Endothelial cell of umbilical vein (primary cell): ENCODE data around the gene ARFRP1.

Source experiments
- CTCF ChIP-seq, 2 donors: IDR thresholded peaks; 1 replicate in 1 of 2; 2 replicates in 1 of 2; pipeline ENCODE4 v1.5.1; 2011; ENCODE audit warnings: low read length in 2 of 2, mild to moderate bottlenecking in 2 of 2, moderate library complexity in 2 of 2, control low read depth in 1 of 2, inconsistent platforms in 1 of 2, low read depth in 1 of 2; ENCODE audit not compliant: insufficient read depth in 1 of 2; ENCODE audit errors: extremely low read depth in 1 of 2
- EZH2 ChIP-seq: IDR thresholded peaks from 2 replicates; pipeline ENCODE4 v1.6.1; 2012; ENCODE audit warnings: borderline replicate concordance, low read depth, mild to moderate bottlenecking, moderate library complexity, low read length, inconsistent platforms; ENCODE audit not compliant: severe bottlenecking
- JUN ChIP-seq: IDR thresholded peaks from 2 replicates; pipeline ENCODE4 v1.6.1; 2011; ENCODE audit warnings: borderline replicate concordance, low read depth; ENCODE audit not compliant: insufficient read length, insufficient read depth
- MAX ChIP-seq: IDR thresholded peaks from 2 replicates; pipeline ENCODE4 v1.6.1; 2011; ENCODE audit not compliant: insufficient read depth, insufficient read length
- MYC ChIP-seq: IDR thresholded peaks from one replicate; pipeline ENCODE4 v1.6.1; 2011; ENCODE audit warnings: mild to moderate bottlenecking, low read depth, low read length
- POLR2A ChIP-seq: IDR thresholded peaks from 2 replicates; pipeline ENCODE4 v1.6.1; 2012; ENCODE audit warnings: low read depth, mild to moderate bottlenecking, control low read depth, low read length
- POLR2AphosphoS5 ChIP-seq: IDR thresholded peaks from 2 replicates; pipeline ENCODE4 v1.6.1; 2012; ENCODE audit warnings: low read depth, mild to moderate bottlenecking, control low read depth, low read length, moderate library complexity; ENCODE audit not compliant: insufficient read depth

DNA sequence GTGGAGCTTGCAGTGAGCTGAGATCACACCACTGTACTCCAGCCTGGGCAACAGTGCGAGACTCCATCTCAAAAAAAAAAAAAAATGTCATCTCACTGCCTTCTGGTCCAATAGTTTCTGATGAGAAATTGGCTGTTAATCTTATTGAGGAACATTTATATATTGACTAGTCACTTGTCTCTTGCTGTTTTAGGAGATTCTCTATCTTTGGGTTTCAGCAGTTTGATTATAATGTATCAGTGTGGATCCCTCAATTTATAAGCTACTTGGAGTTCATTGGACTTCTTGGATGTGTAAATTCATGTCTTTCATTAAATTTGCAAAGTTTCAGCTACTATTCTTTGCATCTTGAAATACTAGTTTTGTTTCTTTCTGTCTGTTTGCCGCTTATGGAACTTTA lies 11.2 kb upstream of the ARFRP1 start:
- TF ChIP-seq JUN (no peak), CTCF (IDR thresholded peaks at IDR 0.05; ENCODE audit: extremely low read depth in 1 of 2, insufficient read depth in 1 of 2, low read depth in 1 of 2, low read length in 2 of 2) (no peak), MAX (no peak), POLR2A (no peak), EZH2 (no peak), MYC (no peak), POLR2AphosphoS5 (no peak)
